HG02943 (cell line): ENCODE measurements around the gene CTNNA3.

Experiments used
- ATAC-seq: cut with Tn5 transposase; IDR thresholded peaks from one replicate; pipeline ENCODE4 v1.9.1; 2021; ENCODE audit warnings: mild to moderate bottlenecking, low read depth, moderate library complexity; ENCODE audit not compliant: unreplicated experiment

The CTNNA3 gene

DNA sequence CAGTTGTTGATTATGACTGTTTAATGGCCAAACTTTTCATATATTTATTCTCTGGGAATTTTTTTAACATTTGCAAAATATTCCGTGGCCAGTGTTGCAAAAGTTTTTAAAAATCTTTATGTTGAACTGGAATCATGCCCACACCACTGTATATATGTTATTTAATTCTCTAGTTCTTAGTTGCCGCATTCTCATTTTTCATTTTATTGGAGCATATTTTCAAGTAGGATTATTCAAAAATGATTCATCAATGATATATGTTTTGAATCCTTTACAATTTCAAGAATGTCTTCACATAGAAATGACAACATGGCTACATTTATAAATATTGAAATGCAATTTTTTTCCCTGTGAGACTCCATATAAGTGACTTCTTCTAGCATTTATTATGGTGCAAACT, 958.8 kb downstream of the CTNNA3 start:
- ATAC-seq: no peak

DNA sequence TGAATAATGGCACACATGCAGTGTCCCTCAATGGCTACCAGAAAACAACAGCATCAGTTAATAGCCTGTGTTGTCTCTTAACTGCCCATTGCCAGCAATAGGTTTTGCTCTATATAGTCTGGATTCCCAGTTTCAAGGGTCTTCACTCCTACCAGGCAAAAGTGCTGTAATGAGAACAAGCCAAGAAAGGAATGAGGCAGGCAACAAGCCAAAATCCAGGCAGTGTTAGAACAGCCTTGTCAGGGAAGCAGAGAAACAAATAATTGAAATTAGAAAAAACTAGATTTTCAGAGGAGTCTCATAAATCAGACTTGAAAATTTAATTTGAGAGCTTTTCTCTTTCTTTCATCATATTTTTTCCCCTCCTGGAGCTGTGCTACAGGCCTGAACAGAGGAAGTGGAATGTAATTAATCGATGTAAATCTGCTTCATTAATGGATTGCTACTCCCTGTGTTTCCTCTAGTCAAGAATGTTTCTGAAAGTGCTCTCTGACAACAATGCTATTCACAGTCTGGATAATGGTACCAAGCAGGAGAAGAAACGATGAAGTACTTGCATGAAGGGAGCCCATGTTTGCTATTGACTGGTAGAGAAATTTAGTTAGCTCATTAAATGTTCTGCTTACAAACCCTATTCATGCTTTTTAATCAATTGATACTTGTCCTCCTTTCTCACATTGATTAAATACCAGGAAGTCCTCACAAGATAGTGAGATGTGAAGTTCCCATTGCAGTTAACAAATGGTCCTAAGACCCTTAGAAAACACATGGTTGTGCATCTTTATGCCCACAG, 972.2 kb downstream of the CTNNA3 start:
- no peak for ATAC-seq

DNA sequence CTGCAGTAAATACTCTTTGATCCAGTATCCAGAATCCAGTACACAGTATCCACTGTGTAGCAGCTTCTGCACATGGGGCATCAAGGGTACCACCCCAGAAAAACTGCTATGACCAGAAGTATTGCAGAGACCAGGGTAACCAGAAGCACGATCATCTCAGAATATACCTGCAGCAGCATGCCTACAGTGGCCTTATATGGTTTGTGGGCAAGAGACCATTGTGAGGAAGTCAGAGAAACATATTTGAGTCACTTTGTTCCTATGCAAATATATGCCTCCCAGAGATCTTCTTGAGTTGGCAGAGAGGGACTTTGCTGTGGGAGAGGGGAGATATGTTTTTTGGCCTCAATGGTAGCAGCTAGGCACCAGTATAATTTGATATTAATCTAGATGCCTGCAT, 976.5 kb downstream of the CTNNA3 start:
- ATAC-seq: no peak

DNA sequence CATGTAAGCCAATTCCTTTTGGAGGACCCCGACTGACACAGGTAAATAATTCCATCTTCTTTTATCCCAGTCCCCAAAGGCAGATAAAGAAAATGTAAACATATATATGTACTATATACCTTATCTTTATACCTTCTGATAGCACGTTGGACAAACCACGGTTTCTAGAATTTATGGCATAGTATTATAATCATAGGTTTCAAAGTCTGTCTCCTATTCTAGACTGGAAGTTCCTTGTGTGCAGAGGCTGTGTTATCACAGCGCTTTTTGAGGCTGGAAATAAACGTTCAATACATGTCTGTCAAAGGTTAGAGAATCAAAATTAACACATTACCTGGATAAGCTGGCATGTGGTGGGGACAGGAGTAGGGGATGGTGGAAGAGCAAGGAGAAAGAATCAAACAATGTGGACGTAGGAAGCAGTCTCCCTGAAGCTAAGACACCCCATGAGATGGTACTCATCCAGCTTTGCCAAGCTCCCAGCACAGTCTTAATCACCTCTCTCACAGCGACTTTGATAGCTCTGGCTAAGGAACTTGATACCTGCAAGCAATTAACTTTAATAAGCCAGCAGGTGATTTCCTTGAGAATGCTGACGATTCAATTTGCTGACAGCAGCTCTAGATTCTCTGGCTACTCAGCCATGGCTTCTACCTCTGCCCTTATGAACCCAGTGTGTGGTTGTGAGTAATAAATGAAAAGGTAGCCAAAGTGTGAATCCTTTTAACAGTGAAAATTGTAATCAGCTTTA, 978.6 kb downstream of the CTNNA3 start:
- ATAC-seq: no peak

DNA sequence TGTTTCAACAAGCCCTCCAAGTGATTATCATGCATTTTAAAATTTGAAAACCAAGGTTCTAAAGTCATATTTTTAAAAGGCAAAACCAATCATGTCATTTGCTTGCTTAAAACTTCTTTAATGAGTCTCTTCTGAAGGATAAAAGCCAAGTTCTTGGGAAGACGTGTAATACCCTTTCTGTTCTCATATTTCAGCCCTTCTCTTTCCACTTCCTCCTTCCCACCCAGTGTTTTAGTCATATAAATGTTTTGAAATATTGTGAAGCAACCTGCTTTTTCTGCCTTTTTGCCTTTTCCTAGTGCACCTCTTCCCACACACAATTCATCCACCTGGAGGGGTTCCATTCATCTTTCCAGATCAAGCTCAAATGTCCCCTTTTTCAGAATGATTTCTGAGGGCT, 981.3 kb downstream of the CTNNA3 start:
- ATAC-seq: no peak

DNA sequence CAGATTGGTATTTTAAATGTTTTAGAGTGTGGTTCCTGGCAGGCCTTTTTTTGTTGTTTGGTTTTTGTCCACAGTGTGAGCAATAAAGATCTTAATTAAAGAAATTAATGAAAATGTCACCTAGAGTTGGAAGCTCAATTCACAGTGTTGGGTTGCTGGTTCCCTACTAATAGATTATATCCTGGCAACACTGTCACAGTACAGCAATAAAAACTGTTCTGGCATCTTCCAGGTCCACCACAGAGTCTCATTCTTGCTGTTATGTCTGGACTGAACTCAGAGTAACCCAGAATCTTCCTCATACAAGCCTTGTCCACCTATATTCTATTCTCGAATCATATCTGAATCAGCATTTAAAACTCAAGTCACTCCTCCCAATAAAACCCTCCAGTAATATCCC, 982.6 kb downstream of the CTNNA3 start:
- no peak for ATAC-seq

DNA sequence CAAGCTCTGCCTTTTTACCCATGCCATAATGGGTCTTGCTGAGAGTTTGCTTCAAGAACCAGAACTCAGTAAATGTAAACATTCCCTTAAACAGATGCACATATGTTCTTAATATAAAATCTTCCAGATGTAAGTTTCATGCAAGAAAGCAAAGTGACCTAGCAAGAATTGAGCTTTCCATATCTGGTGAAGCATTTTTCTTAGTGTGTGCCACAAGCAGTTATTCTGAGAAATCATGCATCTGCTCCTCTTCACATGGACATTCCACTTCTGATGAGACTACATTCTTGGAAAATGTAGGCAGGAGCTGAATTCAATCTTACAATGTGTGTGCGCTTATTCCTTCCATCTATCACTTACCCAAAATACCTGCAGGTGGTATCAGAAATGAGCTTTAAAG, 997.9 kb downstream of the CTNNA3 start:
- no peak for ATAC-seq

DNA sequence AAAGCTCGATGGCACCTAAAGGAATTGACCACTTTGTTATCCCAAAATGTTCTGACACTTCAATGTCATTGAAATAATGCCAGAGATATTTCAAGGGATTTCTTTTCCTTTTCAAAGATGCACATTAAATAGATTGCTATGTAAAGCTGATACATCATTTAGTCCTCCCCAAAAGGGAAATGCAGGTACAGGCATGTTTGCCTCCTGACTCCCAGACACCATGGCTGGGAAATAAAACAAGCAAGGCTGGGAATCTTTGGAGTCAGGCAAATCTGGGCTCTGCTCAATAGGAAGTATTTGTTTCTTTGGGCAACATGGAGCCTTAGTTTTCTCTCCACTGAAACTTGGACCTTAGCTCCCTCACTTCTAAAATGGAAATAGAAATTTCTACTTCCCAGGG, 1000.9 kb downstream of the CTNNA3 start:
- no peak for ATAC-seq

DNA sequence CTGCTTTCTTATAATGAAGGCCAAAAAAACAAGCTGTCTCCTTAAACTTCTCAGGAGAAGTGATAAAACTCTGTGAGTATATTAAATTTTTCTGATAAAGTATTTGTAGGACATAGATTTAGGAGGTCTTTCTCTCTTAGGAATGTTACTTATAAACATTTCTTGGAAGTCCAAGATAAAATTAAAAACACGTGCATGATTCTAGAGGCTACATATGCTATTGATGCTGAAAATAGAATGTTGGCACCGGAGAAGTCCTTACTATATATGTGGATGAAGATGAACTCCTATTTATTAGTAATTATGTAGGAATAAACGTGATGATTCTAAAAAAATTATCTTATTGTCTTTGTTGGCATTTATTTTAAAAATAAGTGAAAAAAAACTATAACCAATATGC, 1011.4 kb downstream of the CTNNA3 start:
- ATAC-seq: no peak

DNA sequence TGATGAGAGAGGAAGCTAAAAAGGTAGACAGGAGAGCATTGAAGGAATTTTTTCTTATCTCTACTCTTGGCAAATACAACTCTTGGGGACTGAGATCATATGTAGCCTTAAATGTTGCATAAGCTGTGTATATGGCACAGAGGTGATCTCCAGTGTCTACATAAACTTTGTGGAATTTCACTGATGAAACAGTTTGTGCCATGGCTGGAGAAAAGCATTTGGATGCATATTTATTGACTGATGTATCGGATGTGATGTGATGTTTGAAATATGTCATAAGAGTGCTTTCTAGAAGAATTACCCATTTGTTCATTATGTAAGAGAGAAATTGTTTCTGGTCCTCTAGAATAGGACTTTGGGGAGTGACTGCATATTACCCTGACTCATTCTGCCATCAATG, 1015.1 kb downstream of the CTNNA3 start:
- ATAC-seq: no peak

DNA sequence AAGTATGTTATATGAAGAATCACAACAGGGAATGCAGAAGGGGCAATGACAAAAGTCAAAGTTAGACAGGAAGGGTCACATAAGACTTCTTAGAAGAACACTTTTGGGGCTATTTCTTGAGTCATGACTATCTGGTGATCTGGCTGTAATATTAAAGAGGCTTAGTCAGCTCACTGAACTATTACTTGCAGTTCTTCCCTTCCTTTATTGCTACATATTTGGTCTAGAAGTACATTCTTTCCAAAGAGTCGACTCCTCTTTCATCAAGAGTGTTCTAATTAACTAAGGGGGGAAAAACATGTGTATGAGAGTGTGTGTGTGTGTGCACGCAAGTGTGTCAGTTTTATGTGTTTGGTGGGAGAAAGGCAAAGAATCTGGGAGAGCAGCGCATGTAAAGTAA, 1017.5 kb downstream of the CTNNA3 start:
- ATAC-seq: no peak

DNA sequence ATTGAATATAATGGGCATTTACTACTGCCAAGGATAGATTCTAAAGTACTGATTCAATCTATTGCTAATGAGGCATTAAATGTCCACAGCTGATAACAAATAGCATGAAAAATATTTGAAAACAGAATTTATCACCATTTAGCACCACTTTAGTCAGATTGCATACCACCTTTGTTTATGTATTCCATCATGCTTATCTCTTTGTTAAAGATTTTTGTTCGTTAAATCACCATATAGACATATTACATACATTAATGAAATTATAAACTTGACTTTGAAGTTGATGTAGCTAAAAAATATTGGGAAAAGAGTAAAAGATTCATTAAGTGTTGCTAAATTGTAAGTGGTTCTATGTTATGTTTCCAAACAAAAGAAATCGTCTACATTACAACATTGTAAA, 1022.9 kb downstream of the CTNNA3 start:
- no peak for ATAC-seq

DNA sequence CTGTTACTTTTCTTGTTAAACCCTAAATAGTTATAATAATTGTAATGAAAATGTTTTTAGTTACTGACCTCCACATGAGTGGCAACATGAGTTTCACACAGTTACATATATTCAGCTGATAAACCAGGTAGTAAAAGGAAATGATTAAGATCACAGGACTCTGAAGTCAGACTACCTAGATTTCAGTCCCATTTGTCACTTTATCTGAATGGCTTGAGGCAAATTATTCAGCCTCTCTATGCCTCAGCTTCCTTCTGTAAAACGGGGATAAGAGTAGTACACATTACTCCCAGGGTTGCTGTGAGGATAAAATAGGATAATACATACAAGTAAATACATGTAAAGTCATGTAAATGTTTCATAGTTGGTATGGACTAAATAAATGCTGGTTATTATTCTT, 1024.4 kb downstream of the CTNNA3 start:
- no peak for ATAC-seq

DNA sequence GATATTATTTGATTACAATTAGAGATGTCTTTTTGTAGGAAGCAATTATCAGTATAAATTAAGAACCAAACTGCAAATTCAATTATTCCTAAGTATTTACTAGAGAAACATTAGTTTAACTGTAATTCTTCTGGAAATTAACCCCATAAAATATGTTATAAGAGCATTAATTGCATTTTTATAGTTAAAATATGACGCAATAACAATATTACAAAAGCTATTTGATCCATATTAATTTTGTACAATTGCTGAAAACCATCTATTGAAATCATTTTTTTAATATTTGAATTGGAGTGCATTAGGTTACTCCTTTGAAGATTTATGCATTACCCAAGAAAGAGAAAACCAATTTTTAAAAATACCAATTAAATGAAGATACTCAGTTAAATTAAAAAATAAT, 1024.9 kb downstream of the CTNNA3 start:
- no peak for ATAC-seq

DNA sequence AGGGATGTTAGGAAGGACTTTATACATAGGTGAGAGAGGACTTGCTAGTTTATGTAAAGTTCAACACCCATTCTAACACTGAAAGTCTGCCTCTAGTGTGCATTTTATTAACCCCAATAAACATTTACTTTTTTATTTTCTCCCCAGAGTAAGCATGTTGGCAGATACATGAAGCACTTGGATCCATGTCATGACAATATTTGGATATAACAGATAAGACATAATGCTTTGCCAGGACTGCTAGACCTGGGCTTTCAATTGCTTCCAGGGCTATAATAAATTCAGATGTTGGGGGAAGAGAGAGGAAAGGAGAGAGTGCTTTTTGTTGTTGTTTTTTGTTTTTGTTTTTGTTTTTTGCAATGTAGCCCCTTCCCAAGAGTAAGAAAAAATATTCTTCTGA, 1039.5 kb downstream of the CTNNA3 start:
- ATAC-seq: no peak

DNA sequence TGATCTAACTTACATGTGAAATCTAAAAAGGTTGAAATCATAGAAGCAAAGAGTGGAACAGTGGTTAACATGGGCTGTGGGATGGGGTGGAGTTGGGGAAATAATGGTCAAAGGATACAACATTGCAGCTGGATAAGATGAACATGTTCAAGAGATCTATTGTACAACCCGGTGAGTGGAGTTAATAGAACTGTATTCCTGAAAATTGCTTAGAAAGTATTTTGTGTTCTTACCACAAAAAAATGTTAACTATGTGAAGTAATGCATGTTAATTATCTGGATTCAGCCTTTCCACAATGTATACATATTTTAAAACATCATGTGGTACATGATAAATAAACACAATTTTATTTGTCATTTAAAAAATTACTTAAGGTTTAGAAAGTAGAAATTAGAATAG, 1041.1 kb downstream of the CTNNA3 start:
- ATAC-seq: no peak

DNA sequence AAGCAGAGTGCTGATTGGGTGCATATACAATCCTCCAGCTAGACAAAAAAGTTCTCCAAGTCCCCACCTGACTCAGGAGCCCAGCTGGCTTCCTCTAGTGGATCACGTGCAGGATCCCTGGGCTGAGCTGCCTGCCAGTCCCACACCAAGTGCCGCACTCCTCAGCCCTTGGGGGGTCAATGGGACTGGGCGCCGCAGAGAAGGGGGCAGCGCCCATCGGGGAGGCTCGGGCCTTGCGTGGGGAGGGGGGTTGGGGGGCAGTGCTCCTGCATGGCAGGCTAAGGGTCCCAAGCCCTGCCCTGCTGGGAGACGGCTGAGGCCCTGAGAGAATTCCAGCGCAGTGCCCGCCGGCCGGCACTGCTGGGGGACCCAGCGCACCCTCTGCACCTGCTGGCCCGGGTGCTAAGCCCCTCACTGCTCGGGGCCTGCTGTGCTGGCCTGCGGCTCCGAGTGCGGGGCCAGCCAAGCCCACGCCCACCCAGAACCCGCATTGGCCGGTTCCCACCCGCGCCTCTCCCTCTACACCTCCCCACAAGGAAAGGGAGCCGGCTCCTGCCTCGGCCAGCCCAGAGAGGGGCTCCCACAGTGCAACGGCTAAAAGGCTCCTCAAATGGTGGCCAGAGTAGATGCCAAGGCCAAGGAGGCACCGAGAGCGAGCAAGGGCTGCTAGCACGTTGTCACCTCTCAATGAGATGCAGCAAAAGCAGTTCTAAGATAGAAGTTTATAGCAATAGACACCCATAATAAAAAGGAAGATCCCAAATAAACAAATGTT, 1044.5 kb downstream of the CTNNA3 start:
- no peak for ATAC-seq

DNA sequence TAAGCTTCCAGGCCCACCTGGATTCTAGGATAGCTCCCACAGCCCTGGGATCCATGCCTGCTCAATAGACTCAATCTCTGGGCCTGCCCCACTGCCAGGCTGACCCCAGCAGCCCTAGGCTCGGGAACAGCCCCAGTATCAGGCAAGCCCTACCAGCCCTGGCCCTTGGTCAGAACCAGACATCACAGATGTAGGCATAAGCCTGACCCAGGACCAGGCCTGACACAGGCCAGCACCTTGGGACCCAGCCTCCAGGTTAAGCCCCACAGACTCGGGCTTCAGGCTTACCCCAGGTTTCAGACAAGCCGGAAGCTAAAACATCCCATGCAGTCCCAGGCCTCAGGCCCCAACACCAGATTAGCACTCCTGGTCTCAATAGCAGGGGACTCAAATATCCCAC, 1046.4 kb downstream of the CTNNA3 start:
- no peak for ATAC-seq

DNA sequence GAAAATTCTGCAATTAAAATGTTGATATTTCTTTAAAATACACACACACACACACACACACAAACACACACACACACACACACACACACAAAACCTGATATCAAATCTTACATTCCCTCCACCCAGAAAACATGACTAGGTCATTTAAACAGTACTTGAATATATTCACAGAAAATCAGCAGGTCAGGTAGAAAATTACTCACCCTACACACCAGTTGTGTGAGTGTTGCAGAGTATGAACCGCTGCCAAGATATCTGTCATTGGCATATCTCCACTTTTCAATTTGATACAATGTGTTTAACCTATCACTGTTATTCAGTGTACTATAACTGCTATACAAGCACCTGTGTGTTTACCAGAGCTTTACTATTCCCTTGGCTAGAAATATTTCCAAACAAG, 1053.8 kb downstream of the CTNNA3 start:
- ATAC-seq: no peak

DNA sequence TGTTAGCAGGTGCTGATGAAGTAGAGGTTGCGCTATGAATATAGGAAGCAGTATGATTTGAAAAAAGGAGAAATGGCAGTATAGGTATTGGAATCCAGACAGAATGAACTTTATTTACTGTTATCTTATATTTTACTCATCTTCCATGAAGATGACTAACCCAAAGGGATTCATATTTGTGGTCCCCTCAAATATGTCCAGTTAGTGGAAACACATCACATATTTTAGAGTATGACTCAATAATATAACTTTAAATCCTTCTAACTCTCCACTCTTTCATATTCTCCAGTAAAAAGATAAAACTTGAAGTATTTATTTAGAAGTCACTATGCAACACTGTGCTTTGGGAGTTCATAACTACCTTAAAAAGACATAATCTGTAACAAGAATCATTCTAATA, 1056.6 kb downstream of the CTNNA3 start:
- no peak for ATAC-seq

DNA sequence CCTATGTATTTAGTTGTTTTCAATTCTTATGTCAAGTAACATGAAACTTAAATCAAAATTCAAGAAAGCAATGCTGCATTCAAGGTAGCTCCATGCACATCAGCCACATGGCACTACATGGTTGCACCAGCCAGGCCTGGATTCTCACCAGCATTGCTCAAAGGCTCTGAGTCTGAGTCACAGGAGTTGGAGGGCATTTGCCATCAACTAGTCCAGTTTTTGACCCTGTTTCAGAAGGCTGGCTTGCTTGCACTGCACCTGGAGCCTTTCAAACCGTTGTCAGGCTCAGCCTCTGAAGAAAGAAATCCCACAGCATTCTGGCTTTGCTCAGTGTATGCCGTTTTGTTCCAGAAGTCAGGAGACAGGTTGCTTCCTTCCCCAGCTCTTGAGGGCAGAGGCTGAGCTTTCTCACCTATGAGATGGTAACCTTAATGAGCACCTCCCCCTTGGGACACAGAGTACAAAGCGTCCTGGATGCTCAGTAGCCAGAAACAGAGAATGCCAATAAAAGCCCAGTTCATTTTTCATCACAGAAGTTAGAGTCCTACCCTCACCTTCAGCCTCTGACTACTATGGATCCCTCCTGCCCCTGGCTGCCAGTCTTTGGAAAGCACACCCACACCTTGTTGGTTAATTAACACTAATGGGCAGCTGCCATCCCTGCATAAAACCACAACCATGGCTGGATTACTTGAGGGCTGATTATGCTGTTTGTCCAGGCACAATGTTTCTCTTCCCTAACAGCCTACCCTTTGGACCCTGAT, 1058.5 kb downstream of the CTNNA3 start:
- ATAC-seq: no peak
